ENCODE measurements around the gene HCN2. TPM values are rescaled to one million over a fixed set of nuclear protein-coding genes. Genes with fewer than 3 reads are reported as not detected.

The HCN2 gene
- total and polyA plus RNA-seq, 9 of the 15 experiments (the other 6 are each of a cell fraction or from before 2014, with no cell fraction given), result 0.29 to 4.2 (median 0.82) TPM; not detected in 2

DNA sequence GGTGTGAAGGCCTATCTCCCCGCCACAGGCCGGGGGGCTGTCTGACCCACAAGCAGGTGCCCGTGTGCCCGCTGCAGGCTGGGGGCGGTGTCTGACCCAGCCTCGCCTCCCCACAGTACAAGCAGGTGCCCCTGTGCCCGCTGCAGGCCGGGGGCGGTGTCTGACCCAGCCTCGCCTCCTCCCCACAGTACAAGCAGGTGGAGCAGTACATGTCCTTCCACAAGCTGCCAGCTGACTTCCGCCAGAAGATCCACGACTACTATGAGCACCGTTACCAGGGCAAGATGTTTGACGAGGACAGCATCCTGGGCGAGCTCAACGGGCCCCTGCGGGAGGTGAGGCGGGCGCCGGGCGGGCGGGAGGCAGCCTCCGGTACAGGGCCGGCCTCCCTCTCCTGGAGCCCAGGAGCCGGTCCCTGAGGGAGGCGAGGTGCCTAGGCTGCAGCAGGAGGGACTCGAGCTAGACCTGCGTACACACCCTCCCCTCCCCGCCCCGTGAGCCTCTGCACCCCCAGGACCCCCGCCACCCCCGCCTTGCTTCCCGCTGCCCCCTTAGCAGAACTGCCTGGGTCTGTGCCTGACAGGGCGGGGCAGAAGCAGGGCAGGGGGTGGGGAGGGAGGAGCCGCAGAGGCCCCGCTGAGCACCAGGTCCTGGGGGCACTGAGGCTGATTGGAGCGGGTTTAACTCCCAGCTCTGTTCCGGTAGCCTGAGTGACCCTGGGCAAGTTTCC lies 20.6 kb downstream of the HCN2 start (continued):
- no peak for TF ChIP-seq RREB1 (CRISPR knock-in tag; IDR thresholded peaks at IDR 0.05)
- TF ChIP-seq, protein P1, sequence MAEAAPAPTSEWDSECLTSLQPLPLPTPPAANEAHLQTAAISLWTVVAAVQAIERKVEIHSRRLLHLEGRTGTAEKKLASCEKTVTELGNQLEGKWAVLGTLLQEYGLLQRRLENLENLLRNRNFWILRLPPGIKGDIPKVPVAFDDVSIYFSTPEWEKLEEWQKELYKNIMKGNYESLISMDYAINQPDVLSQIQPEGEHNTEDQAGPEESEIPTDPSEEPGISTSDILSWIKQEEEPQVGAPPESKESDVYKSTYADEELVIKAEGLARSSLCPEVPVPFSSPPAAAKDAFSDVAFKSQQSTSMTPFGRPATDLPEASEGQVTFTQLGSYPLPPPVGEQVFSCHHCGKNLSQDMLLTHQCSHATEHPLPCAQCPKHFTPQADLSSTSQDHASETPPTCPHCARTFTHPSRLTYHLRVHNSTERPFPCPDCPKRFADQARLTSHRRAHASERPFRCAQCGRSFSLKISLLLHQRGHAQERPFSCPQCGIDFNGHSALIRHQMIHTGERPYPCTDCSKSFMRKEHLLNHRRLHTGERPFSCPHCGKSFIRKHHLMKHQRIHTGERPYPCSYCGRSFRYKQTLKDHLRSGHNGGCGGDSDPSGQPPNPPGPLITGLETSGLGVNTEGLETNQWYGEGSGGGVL (CRISPR knock-in tag; IDR thresholded peaks at IDR 0.05), result no peak
